ENCODE data around the gene LCN15.

Gene LCN15

GRCh38 chr9:136754059-136754572 is 10.2 kb downstream of the LCN15 start:
- DNase-seq, result no peak

DNA sequence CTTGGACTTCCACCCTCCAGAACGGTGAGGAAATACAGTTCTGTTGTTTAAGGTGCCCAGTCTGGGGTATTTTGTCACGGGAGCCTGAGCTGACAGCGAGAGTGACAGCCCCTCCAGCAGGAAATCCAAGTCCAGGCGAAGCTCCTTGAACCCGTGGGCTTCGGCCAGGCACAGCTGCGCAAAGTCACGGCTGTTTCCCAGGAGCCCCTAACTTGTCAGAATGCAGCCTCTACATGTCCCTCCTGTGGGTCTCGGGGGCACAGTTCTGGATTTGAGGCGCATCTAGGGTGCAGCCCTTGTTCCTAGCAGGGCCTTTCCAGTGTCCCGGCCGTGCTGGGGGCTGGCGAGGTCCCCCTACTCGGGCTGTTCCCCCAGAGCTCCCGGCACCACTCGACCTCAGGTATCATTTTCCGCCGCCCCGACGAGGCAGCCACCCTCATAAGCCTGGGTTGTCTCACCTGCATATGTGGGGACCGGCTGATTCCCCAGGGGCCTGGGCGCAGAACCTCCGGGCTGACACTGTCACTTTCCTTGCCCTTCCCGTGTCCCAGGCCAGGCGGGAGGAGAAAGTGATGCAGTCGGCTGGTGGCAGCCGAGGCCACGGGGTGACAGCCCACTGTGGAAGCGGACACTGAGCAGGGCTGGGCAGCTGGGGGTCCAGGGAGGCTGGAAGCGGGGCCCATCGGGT is 10.8 kb downstream of the LCN15 start:
- no peak for DNase-seq

DNA sequence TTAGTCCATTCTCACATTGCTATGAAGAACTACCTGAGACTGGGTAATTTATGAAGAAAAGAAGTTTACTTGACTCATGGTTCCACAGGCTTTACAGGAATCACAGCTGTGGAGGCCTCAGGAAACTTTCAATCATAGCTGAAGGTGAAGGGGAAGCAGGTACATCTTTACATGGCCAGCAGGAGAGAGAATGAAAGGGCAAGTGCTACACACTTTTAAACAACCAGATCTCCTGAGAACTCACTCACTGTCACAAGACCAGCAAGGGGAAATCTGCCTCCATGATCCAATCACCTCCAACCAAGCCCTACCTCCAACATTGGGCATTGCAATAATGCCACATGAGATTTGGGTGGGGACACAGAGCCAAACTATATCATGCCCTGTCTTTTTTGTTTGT is 12.5 kb downstream of the LCN15 start:
- no peak for DNase-seq

DNA sequence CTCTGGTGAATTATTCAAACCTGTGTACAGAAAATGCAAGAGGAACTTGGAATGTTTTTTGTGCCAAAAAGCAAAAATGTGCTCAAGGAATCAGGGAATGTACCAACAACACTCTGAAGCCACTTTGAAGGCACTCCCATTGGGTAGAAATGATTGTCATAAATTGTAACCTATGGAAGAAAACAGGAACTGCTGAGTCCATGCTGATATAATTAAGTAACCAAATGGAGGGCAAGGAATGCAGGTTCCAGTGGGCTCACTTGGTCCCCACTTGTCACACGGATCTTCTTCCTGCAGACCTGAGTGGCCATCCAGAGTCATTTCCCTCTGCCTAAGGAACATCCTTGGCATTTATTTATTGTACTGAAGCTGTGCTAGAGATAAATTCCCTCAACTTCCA is 13.1 kb downstream of the LCN15 start:
- DNase-seq, result no peak

GRCh38 chr9:136750526-136750925 is 13.8 kb downstream of the LCN15 start:
- DNase-seq, result no peak

GRCh38 chr9:136748666-136749611 is 15.4 kb downstream of the LCN15 start:
- no peak for DNase-seq

DNA sequence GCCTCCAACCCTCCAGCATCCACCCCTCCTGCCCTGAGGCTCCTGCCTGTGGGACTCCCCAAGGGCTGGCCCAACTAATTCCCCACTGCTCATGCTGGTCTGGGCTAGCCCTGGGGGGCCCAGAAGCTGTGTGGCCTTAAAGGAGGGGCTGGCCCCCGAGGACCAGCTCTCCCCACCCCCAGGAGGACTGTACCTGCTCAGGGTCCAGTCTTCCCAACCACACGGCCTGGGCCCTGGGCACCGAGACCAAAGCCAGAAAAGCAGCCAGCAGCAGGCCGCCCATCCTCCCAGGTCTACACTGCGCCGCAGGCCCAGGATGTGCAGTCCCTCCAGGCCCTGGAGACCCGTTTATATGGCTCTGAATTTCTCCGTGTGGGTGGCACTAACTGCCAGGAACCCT is 16.1 kb downstream of the LCN15 start, which contains the start of gene LCN6:
TSS of gene LCN6 (minus strand) at position 325 of the 400 bp plus-strand sequence. CDS start at position 283, 42 bp downstream.
- DNase-seq, result no peak

DNA sequence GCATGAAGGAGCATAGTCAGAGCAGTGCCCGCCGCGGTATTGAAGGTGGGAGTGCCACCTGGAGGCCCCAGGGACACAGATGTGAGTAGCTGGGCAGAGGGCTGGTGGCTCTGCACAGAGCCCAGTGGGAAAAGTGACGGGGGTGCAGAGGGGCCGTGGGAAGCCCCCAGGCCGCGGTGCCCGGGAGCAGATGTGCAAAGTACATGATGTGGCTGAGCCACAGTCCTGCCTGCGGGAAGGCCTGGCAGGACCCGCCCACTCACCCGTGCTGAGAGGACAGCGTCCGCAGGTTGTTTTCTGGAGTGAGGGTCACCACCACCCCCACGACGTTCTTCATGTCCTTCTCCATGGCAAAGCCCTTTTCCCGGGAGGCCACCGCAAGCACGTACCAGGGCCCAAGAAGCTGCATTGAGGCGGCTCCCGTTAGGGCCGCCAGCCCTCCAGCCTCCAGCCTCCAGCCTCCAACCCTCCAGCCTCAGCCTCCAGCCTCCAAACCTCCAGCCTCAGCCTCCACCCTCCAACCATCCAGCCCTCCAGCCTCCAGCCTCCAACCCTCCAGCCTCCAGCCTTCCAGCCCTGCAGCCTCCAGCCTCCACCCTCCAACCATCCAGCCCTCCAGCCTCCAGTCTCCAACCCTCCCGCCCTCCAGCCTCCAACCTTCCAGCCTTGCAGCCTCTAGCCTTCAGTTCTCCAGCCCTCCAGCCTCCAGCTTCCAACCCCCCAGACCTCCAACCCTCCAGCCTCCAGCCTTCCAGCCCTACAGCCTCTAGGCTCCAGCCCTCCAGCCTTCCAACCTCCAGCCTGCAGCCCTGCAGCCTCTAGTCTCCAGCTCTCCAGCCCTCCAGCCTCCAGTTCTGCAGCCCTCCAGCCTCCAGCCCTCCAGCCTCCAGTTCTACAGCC is 16.9 kb downstream of the LCN15 start:
- no peak for DNase-seq

DNA sequence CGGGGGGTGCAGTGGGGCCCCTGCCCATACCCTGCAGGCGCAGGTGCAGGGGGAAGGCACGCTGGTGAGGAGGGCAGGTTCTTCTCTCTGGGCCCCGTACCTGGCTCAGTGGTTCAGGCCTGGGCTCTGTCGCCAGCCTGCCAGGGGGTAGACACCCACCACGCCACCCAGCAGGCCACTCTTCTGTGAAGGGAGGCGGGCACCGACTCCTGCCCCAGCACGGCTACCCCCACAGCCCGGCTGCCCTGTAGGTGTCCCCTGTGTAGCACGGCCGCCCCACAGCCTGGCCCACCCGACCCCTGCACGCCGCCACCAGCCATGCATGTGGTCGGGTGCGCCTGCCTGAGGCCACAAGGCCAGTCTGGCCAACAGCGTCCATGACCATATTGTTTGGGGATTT is 17.7 kb downstream of the LCN15 start:
- DNase-seq, result no peak

GRCh38 chr9:136746155-136746490 is 18.2 kb downstream of the LCN15 start:
- DNase-seq, result no peak

GRCh38 chr9:136745389-136746154 is 18.7 kb downstream of the LCN15 start:
- no peak for DNase-seq

- no peak for DNase-seq
Measured at GRCh38 chr9:136744773-136745172, 19.5 kb downstream of the LCN15 start.

DNA sequence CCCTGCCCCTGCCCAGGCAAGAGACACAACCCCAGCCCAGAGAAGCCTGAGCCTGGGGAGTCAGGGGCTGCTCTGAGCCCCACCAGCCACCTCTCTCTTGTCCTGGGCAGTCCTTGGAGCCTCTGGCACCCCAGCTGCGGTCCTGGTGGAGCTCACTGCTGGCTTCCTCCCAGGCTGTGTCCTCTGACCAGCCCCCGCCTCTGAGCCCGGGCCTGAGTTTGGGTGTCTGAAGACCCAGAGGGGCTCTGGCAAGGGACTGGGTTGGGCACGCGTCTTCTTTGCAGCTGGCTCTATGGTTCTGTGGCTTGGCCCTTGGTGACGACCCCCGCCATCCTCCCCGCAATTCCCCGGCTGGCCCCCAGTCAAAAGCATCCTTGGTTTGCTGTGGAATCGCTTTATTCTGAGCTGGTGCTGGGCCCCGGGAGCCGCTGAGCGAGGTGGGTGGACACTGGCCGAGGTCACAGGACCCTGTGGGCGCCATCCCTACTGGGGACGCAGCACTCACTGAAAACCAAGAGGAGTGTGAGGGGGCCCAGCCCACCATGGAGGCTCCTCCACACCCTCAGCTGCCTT is 20.6 kb downstream of the LCN15 start:
- no peak for DNase-seq

GRCh38 chr9:136742591-136743391 is 21.5 kb downstream of the LCN15 start, which contains the start of gene LCN10:
Gene LCN10 (minus strand): TSS chr9:136742940. CDS start chr9:136742903, 37 bp downstream.
- no peak for DNase-seq

DNA sequence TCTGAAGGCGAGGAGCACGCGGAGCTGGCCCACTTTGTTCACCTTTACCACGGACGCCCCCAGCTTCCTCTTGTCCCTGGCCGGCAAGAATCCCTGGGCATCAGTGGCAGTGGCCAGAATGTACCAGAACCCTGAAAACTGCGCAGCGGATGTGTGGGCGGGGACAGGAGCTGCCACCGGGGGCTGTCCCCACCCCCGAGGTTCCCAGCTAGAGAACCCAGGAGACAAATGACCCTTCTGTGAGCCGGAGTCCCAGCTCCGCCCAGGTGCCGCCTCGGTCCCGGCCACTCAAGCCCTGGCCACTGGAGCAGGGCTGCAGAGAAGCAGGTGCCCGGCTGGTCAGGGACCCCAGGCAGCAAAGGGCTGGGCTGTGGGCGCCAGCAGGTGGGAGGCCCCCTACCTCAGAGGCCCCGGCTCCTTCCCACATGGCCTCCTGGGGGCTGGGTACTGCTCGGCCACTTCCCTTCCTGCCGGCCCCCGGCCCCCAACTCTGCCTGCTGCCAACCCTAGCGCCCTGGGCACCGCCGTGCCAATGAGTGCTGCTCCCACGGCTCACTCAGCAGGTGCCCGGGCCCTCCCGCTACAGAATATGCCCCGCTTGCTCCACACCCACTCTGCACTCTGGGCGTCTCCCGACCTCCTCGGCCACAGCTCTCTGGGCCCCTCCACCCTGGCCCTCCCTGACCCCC is 22.3 kb downstream of the LCN15 start:
- DNase-seq, result no peak

GRCh38 chr9:136740971-136741882 is 23.1 kb downstream of the LCN15 start:
- no peak for DNase-seq

DNA sequence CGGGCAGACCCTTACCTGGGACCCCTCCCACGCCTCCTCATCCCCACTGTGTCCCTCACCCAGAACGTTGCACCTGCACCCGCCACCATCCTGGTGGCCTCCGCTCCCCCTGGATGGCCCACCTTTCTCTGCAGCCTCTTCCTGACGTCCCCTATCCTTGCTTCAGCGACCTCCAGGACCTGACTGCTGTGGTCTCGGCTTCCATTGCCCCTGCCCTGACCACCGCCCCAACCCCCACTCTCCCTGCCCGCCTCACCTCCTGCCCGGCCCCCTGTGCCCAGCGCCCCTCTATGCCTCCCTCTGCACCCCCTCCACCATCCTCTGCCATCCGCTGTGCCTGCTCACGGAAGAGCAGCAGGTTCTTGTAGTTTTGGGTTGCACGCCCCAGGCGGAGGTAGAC is 23.8 kb downstream of the LCN15 start:
- DNase-seq, result no peak

- no peak for DNase-seq
Measured at GRCh38 chr9:136740069-136740468, 24.2 kb downstream of the LCN15 start.

- no peak for DNase-seq
Measured at GRCh38 chr9:136739509-136739908, 24.8 kb downstream of the LCN15 start.
